GM12875 (cell line): ENCODE results near the gene YWHAH.

Source experiments
- H3K4me3 ChIP-seq: one replicate; pipeline ENCODE4 v1.5.1; 2011; ENCODE audit warnings: low read depth, low read length, control low read depth
- TF ChIP-seq, protein P1 (sequence below): IDR thresholded peaks from 2 replicates; pipeline ENCODE4 v1.5.1; 2011; ENCODE audit warnings: low read depth, mild to moderate bottlenecking, control low read depth, inconsistent platforms, low read length, moderate library complexity, borderline replicate concordance; ENCODE audit not compliant: insufficient read depth

YWHAH gene

DNA sequence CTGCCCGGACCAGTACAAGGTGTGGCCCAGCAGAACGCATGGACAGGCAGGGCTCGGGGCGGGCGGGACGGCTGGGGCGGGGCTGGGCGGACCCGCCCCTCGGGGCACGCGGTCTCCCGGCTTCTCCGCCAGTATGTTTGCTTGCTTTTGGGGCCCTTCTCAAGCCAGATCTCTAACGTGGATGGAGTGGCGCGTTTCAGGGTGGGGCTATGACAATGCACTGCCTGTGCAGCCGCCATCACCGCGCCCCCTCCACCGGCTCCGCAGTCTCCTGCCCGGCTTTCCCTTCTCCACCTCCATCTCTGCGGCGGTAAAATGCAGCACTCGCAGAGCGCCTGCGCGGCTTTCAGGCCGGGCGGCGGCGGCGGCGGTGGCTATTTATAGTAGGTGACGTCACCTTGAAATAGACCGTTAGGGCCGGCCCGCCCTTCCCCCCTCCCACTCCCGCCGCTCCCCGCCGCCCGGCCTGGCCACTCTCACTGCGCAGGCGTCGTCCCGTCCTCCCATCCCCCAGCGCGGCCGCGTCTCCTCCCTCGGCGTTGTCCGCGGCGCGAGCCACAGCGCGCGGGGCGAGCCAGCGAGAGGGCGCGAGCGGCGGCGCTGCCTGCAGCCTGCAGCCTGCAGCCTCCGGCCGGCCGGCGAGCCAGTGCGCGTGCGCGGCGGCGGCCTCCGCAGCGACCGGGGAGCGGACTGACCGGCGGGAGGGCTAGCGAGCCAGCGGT lies at the start of gene YWHAH:
Gene YWHAH (plus strand): TSS at position 558 of the 722 bp plus-strand sequence. CDS start 199 bp downstream, outside the sequence.
- peak within 1 kb of the TSS; percentile 89 for H3K4me3 ChIP-seq
- TF ChIP-seq, protein P1, sequence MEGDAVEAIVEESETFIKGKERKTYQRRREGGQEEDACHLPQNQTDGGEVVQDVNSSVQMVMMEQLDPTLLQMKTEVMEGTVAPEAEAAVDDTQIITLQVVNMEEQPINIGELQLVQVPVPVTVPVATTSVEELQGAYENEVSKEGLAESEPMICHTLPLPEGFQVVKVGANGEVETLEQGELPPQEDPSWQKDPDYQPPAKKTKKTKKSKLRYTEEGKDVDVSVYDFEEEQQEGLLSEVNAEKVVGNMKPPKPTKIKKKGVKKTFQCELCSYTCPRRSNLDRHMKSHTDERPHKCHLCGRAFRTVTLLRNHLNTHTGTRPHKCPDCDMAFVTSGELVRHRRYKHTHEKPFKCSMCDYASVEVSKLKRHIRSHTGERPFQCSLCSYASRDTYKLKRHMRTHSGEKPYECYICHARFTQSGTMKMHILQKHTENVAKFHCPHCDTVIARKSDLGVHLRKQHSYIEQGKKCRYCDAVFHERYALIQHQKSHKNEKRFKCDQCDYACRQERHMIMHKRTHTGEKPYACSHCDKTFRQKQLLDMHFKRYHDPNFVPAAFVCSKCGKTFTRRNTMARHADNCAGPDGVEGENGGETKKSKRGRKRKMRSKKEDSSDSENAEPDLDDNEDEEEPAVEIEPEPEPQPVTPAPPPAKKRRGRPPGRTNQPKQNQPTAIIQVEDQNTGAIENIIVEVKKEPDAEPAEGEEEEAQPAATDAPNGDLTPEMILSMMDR, result no peak

DNA sequence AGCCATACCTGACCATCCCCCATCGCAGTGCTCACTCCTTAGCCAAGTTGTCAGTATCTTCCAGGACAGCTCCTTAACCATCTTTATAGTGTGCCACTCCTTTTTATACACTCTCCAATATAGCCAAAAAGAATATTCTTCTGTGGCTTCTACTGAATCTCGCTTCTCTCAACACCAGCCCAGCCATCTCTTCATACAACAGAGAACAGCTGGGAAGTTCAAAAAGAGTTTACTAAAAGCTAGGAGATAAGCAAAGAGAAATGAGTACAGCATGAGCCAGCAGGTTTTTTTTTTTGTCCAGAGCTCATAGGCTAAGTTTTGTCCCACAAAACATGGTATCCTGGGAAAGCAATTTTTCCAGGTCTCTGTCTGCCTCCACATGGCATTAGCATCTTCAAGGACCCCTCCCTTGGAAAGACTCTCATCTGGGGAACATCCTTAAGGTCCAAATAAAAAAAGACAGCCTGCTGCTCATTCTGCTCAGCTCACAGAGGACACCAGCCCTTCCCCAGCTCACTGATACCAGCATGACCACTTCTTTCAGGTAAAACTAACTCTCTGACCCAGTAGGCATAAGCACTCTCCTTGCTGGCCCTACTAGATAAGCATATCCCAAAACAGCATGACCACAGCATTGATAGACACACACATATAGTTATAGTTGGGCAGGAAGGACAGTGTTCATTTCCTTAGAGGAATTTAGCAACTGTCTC lies 48.8 kb upstream of the YWHAH start:
- TF ChIP-seq, protein P1, result no peak
- H3K4me3 ChIP-seq, result no peak overlapping the region

DNA sequence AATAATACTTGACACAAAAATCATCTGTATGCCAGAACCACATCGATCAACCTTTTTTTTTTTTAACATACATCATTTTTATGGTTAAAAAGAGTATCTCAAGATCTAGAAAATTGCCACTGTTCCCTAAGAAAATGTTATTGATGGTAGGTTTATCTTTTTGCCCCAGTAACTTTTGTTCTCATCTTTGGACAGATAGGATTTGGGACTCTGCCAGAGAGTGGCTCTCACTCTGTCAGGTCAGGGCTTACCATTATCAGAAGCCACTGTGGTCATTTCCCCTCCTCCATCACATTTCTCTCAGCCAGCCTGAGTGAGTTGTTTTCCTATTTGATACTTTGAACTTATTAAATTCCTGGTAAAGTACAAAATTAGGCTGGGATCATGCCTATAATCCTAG lies 47.9 kb upstream of the YWHAH start:
- TF ChIP-seq, protein P1, result no peak
- no peak overlapping the region for H3K4me3 ChIP-seq

DNA sequence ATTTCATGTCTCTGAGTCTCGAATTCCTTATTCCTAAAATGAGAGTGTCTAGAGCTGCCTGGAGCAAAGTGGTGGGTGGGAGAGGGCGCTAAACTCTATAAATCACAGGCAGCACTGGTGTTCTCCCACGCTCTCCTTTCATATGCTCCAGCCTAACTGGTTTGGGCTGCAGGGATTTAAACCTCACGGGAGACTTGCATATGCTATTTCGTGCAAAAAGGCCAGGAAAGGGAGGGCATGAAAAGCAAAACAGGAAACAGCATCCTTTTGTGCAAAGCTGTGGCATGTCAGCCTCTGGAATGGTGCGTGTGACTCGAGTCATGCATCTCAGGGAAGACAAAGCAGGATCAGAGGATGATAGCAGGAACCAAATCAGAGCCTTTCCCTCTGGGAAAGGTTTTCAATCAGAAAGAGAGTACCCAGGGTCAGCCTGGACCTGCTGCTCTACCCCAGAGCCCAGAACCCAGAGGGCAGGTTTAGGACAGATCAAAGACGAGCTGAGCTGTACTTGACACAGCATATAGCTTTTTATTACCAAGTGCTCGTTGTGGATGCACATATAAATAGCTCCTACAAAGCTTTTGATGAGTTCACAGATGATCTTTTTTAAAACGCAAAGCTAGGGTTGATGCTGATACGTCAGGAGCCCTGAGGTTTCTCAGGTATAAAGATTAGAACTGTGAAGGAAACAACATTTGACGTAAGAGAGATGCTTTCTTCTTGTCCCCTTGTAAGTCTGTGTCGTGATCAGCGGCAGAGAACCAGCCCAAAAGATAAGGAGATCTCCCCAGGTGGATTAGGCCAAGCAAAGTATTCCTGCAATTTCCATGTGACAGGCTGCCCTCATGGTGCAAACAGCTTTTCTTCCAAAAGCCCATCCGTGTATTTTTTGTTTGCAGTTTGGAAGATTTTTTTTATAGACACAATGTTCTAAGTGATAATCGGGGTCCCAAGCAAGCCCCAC lies 46.2 kb upstream of the YWHAH start:
- TF ChIP-seq, protein P1, result no peak
- H3K4me3 ChIP-seq, result no peak overlapping the region

DNA sequence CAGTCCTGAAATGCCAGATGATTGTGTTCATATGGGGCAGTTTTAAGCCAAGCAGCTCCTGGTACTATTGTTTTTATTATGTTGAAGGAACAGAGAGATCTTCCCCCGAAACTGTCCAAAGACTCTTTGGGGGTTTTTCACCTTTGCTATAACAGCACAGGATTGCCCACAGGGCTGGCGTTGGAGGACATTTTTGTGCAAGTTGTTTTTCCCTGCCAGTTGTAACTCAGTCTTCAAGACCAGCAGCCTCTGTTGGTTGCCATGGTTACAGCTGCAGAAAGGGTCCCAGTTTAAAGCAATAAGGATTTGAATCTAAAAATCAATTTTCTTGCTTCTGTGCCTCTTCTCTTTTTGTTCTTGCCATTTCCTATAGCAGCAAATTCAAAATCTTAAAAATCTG lies 45.4 kb upstream of the YWHAH start:
- H3K4me3 ChIP-seq, result no peak overlapping the region
- TF ChIP-seq, protein P1, result no peak

DNA sequence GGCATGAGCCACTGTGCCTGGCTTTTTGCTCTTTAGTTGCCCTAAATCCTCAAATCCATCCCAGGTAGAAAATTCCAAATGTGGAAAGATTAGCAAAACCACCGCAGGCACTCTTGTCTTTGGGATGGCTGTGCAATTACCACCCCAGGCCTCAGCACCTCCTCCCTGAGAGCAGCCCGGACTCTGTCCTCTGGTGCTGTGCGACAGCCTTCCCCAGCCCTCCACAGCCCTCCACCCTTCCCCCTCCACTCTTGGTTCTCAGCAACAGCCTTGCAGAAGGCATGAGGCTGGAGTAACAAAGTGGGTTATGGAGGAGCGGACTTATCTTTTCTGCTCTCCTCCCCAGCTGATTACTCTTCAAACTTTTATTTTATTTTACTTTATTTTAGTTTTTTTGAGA lies 44.7 kb upstream of the YWHAH start:
- no peak overlapping the region for H3K4me3 ChIP-seq
- TF ChIP-seq, protein P1, result no peak
